GM23248 (cell line): ENCODE results near the gene CFAP61.

Experiments used
- EZH2 ChIP-seq: fragments of 200-600 bp; sonication (generic); IDR thresholded peaks from 2 replicates; pipeline ENCODE4 v1.6.1; 2018; ENCODE audit warnings: antibody characterized with exemption, mild to moderate bottlenecking; ENCODE audit not compliant: insufficient read depth, poor library complexity, severe bottlenecking
- EZH2phosphoT487 ChIP-seq: fragments of 200-600 bp; sonication (generic); IDR thresholded peaks from 2 replicates; pipeline ENCODE4 v1.6.1; 2018; ENCODE audit warnings: antibody characterized with exemption, moderate library complexity, mild to moderate bottlenecking, low read depth; ENCODE audit not compliant: insufficient read depth

GRCh38 chr20:20406306-20406705 lies 354.0 kb downstream of the CFAP61 start:
- TF ChIP-seq EZH2 (no peak), EZH2phosphoT487 (no peak)
